Adrenal gland (tissue), 5 donors: ENCODE data around the gene XPR1.

Experiments used
- CTCF ChIP-seq, 6 experiments: fragments of 450-650 bp in 4 of 6; fragments of 200-600 bp in 2 of 6; sonication (generic) in 1 of 6; IDR thresholded peaks; 1 replicate in 5 of 6; 2 replicates in 1 of 6; pipeline versions ENCODE4 v1.5.1 to v1.8.0; 2016 to 2021; ENCODE audit warnings: antibody characterized with exemption in 6 of 6, mild to moderate bottlenecking in 2 of 6, moderate library complexity in 1 of 6
- POLR2A ChIP-seq, 2 donors: fragments of 450-650 bp; IDR thresholded peaks; one replicate each; pipeline ENCODE4 v1.6.1; 2017; ENCODE audit warnings: antibody characterized with exemption in 2 of 2, mild to moderate bottlenecking in 2 of 2, moderate library complexity in 1 of 2
- donor health status: DM: no; HTN: no; CAD: no.

GRCh38 chr1:180915426-180915965, 283.7 kb downstream of the XPR1 start:
- TF ChIP-seq CTCF (IDR thresholded peaks at IDR 0.05) (no peak), POLR2A (IDR thresholded peaks at IDR 0.05) (no peak)
